ENCODE data around the gene BMPR1B. TPM values are rescaled to one million over a fixed set of nuclear protein-coding genes. Genes with fewer than 3 reads are reported as not detected.

The BMPR1B gene
- 0.93 TPM for total RNA-seq

- DNase-seq (ENCODE audit: low spot score): no peak
- peak; percentile 27 for ATAC-seq
Measured at GRCh38 chr4:94757192-94758140, at the start of gene BMPR1B. BMPR1B (plus strand) TSS chr4:94757955; CDS start chr4:95104425, 346,470 bp downstream.

- no peak for DNase-seq (ENCODE audit: low spot score)
- no peak for ATAC-seq
Measured at GRCh38 chr4:94711635-94712034, 46.1 kb upstream of the BMPR1B start.

DNA sequence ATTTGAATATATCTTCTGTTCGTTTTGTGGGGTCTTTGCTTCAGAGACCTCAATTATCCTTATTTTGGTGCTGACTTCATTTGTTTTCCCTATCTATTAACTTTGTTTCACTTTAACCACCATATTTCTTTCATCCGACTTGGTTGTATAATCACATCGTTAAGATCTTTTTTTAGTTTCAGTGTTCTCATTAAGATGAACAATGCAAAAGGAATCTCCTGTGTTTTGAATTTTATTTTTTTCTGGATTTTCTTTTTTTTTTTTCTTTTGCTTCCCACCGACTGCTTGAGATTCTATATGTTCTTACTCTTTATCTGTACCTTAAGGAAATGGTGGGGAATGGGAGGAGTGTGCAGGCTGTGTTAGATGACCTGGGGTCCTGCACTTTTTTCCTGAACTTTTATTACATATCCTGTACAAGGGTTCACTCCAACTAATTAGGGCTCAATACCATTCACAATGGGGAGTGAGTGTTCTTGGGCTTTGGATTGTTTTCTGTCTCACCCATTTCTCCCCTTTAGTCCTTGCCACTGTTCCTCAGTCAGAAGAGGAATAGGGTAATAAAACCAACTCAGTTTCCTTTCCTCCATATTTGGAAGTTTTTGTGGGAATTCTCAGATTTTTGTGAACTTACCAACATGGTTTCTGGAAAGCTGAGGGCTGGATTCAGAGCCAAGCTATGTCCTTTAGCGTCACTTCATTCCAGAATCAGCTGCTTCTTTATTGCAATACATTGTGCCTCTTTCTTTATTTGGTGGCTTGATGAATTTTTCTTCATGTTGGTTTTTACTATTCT lies 43.2 kb upstream of the BMPR1B start:
- ATAC-seq (no peak), DNase-seq (ENCODE audit: low spot score) (no peak)

DNA sequence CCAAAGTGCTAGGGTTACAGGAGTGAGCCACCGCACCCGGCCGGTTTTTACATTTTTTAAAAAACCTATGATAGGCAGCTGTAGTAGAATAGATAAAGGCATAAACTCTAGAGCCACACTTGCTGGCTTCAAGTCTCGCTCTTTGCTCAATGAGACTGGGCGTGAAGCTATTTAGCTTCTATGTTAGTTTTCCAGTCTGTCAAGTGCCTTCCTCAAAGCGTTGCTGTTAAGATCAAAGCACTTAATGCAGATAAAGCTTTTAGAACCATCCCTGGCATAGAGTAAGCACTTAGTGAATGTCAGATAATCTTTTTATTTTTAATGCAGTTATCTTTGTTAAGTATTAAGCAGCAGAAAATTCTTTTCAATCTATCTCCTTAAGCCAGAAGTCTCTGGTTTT lies 42.0 kb upstream of the BMPR1B start:
- DNase-seq (ENCODE audit: low spot score) (no peak), ATAC-seq (no peak)

- peak; percentile 52 for ATAC-seq
Measured at GRCh38 chr4:94721310-94721709, 36.4 kb upstream of the BMPR1B start.

GRCh38 chr4:94722270-94722669 lies 35.5 kb upstream of the BMPR1B start:
- no peak for ATAC-seq

More at GRCh38 chr4:94721310-94721709, 36.4 kb upstream of the BMPR1B start:
- no peak for DNase-seq (ENCODE audit: low spot score)

GRCh38 chr4:94722748-94723147 lies 35.0 kb upstream of the BMPR1B start:
- no peak for DNase-seq (ENCODE audit: low spot score)
- no peak for ATAC-seq

More at GRCh38 chr4:94722270-94722669, 35.5 kb upstream of the BMPR1B start:
- DNase-seq (ENCODE audit: low spot score): no peak

DNA sequence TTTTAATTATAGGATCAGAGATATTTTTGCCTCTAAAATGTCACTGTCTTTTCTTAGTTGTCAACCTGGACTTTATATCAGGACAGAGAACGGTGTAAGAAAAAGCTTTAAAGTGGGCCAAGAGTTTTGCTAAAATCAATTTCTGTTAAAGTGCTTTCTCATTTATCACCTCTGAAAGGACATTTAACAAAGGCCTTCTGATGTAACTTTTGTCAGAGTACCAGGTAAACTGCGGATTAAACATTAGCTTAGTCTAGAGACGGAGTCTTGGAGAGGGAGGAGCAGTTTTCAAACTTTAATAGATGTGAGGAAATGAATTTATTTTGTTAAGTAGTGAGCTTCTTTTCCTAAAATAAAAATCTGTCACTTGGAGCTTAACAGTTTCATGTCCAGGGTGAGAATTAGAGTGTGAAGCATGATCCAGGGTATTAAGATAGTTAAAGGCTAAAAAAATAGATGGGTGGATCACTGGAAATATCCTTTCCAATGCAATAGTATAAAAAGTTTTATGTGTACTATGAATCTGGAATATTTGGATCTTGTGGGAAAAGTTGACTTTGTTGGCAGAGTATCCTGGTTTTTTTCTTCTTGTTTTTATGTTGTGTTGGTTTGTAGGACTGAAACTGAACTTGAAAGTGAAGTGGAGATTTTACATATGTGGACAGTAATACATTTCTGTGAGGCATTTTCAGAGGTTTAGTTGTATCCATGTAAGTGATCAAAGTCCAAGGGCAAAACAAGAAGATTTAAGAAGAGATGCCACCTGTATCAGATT lies 33.6 kb upstream of the BMPR1B start:
- peak; percentile 92 for ATAC-seq

DNA sequence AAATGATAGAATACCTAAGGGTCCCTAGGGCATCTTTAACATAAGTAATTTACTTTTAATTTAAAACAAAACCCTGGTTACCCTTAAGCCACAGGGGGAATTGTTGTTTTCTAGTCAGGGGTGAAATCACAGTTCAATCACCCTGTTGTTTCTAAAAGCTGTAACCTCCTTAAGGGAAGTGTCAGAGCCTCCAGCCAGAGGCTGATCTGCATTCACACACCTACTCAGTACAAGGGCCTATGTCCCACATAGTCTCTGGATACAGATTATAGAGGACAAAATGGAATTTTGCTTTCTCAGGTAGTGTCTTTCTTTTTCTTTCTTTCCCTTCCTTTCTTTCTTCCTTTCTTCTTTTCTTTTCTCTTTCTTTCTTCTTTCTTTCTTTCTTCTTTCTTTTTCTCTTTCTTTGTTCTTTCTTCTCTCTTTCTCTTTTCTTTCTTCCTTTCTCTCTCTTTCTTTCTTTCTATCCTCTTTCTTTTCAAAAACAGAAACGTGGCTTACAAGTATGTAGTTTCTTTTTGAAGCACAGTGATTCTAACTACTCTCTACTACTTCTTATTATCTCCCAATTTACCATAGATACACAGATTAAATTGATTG lies 31.1 kb upstream of the BMPR1B start:
- ATAC-seq (no peak), DNase-seq (ENCODE audit: low spot score) (no peak)

More for the DNA sequence above, 33.6 kb upstream of the BMPR1B start:
- no peak for DNase-seq (ENCODE audit: low spot score)

GRCh38 chr4:94728056-94728766 lies 29.5 kb upstream of the BMPR1B start:
- DNase-seq (ENCODE audit: low spot score) (no peak), ATAC-seq (no peak)

DNA sequence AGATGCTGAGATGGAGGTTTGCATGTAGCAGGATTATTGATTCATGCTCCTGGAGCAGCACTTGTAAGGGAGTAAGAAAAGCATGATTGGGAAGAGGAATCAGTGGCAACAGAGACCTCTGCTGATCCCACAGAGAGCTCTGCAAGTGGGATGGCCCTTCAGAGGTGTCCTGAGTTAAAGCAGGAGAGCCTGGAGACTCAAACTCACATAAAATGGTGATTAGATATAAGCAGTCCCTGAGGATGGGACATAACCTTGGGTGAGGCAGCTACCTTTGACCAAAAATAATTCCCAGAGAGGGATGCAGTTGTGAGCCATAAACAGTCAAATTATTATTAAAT lies 25.4 kb upstream of the BMPR1B start:
- no peak for ATAC-seq
- DNase-seq (ENCODE audit: low spot score): no peak

- no peak for DNase-seq (ENCODE audit: low spot score)
- no peak for ATAC-seq
Measured at GRCh38 chr4:94739741-94740140, 18.0 kb upstream of the BMPR1B start.

GRCh38 chr4:94741304-94741703 lies 16.5 kb upstream of the BMPR1B start:
- ATAC-seq: no peak
- DNase-seq (ENCODE audit: low spot score): no peak

- DNase-seq (ENCODE audit: low spot score) (no peak), ATAC-seq (no peak)
Measured at GRCh38 chr4:94743838-94744237, 13.9 kb upstream of the BMPR1B start.

DNA sequence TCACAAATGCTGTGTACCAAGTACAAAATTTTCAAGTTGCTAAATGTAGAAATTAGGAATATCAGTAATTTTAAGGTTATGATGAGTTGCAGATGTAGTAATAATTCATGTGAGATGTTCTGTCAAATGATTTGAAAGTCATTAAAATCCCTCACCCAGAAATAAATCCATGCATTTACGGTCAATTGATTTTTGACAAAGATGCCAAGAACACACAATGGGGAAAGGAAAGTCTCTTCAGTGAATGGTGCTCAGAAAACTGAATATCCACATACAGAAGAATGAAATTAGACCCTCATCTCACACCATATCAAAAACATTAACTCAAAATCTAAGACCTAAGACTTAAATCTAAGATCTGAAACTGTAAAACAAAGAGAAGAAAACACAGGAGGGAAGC lies 12.9 kb upstream of the BMPR1B start:
- ATAC-seq (no peak), DNase-seq (ENCODE audit: low spot score) (no peak)

- ATAC-seq (no peak), DNase-seq (ENCODE audit: low spot score) (no peak)
Measured at GRCh38 chr4:94746746-94747145, 11.0 kb upstream of the BMPR1B start.

GRCh38 chr4:94758141-94758699 lies 465 bp downstream of the BMPR1B start:
- DNase-seq (ENCODE audit: low spot score): no peak
- ATAC-seq: peak; percentile 69

GRCh38 chr4:94758700-94759399 lies 1.1 kb downstream of the BMPR1B start:
- DNase-seq (ENCODE audit: low spot score): no peak
- ATAC-seq: peak; percentile 30

- DNase-seq (ENCODE audit: low spot score) (no peak), ATAC-seq (no peak)
Measured at GRCh38 chr4:94759767-94760211, 2.0 kb downstream of the BMPR1B start.

Measured in left lobe of liver (tissue), 2 donors.